ENCODE results near the gene ANKRD9.

GRCh38 chr14:102513899-102514772 is 4.6 kb upstream of the ANKRD9 start:
- TF ChIP-seq EZH2 (IDR thresholded peaks at IDR 0.05; ENCODE audit: borderline replicate concordance, low read depth, low read length, severe bottlenecking), result no peak
- TF ChIP-seq, protein P1, sequence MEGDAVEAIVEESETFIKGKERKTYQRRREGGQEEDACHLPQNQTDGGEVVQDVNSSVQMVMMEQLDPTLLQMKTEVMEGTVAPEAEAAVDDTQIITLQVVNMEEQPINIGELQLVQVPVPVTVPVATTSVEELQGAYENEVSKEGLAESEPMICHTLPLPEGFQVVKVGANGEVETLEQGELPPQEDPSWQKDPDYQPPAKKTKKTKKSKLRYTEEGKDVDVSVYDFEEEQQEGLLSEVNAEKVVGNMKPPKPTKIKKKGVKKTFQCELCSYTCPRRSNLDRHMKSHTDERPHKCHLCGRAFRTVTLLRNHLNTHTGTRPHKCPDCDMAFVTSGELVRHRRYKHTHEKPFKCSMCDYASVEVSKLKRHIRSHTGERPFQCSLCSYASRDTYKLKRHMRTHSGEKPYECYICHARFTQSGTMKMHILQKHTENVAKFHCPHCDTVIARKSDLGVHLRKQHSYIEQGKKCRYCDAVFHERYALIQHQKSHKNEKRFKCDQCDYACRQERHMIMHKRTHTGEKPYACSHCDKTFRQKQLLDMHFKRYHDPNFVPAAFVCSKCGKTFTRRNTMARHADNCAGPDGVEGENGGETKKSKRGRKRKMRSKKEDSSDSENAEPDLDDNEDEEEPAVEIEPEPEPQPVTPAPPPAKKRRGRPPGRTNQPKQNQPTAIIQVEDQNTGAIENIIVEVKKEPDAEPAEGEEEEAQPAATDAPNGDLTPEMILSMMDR (IDR thresholded peaks at IDR 0.05; ENCODE audit: borderline replicate concordance, extremely low read depth, low read length, poor library complexity, severe bottlenecking), result no peak

Measured in DND-41 (cell line).